Measurements from ENCODE around the gene RABGAP1L. TPM values are rescaled to one million over a fixed set of nuclear protein-coding genes. Genes with fewer than 3 reads are reported as not detected.

Gene RABGAP1L
- total and polyA plus RNA-seq, 4 donors = 4.8 to 53.5 (median 18.8) TPM

DNA sequence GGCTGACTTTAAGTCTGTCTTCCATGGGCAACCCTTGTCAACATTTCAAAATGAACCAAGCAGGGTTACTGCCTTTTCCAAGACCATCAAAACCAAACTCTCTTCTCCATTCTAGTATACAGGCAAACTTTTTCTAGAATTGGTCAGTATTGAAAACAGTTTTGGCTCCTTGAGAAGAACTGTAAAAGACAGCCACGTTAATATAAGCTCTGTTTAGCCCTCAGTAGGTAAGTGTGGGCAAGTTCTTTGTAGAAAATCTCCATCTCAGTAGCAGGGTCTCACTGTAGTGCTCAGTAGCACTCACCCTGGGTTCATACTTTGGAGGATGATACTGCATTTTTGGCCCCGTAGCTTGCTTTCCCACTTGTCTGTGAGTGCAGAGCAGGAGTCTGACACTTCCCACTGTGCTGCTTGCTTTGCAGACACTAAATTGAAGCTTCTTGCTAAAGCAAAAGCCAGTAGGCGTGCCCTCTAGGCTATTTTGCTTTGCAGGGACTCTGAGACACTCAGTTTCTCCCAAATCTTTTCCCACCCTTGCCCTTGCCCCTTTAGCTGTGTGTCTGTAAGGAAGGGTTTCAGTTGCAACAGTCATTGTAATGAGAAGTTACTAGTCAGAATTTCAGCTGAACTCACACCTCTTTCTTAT is 806.2 kb downstream of the RABGAP1L start:
- 47% methylated on average over 3 of the region's 3 CpGs for WGBS
- H3K9ac ChIP-seq (ENCODE audit: low read depth in 1 of 2, low read length in 2 of 2) = peak overlapping the region; percentile 18 to 63
- peaks cover 6 to 21% (median 17%) of the 10 kb centered on the region in 4 donors for H3K4me1 ChIP-seq (ENCODE audit: control insufficient read depth in 4 of 4, insufficient read depth in 4 of 4, low read length in 3 of 4)
- H3K27me3 ChIP-seq (ENCODE audit: control insufficient read depth in 4 of 4, insufficient read depth in 4 of 4, low read length in 3 of 4) = no peaks in the 10 kb centered on the region
- H3K27ac ChIP-seq (ENCODE audit: low read depth in 1 of 2, low read length in 2 of 2) = peak overlapping the region; percentile 54 to 61
- peaks cover 0 to 3% (median 0%) of the 10 kb centered on the region in 4 donors for H3K36me3 ChIP-seq (ENCODE audit: control insufficient read depth in 4 of 4, insufficient read depth in 3 of 4, low read depth in 1 of 4, low read length in 3 of 4)
- DNase-seq (ENCODE audit: low spot score) = peak; percentile 44
- peak overlapping the region in 1 of 3 donors; percentile 13 for H3K4me3 ChIP-seq (ENCODE audit: low read depth in 1 of 3, low read length in 3 of 3)
- no peak for TF ChIP-seq FOXA1 (IDR thresholded peaks at IDR 0.05)
- peak; percentile 36 for TF ChIP-seq TAF1 (conservative IDR thresholded peaks at IDR 0.05)
- no peaks in the 10 kb centered on the region for H3K9me3 ChIP-seq (ENCODE audit: control insufficient read depth in 4 of 4, low read length in 3 of 4)

DNA sequence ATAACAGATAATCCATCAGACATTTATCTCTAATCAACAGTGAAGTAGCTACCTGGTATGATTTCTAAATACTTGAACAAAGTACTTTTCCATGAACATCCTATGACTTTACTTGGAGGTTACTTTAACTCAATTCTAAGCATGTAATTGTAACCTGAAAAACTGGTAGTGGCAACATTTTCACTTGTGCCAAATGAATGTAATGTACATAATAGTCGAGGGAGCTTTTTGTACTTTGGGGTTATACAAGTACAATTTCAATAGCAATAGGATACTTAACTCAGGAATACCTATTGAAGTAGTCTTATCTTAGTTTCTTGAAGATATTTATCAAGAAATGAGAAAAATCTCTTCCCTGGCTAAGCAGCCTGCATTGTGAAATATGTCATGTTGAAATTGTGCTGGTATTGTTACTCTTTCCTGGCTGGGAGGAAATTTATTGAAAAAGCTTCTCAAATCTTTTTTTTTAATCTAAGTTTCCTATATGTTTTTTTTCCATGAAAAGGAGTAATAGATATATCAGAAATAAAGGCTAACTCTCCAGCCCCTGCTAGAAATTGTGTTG is 806.8 kb downstream of the RABGAP1L start:
- TF ChIP-seq GABPA (IDR thresholded peaks at IDR 0.05 in 1 of 2, conservative IDR thresholded peaks at IDR 0.05 in 1 of 2) (no peak), HNF4G (IDR thresholded peaks at IDR 0.05) (no peak), JUND (IDR thresholded peaks at IDR 0.05) (no peak)
- TF ChIP-seq, protein P1, sequence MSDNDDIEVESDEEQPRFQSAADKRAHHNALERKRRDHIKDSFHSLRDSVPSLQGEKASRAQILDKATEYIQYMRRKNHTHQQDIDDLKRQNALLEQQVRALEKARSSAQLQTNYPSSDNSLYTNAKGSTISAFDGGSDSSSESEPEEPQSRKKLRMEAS (IDR thresholded peaks at IDR 0.05) = no peak
- Histone ChIP-seq H3K9ac (ENCODE audit: low read depth in 1 of 2, low read length in 2 of 2) (peak overlapping the region in 1 of 2 donors; percentile 63), H3K9me3 (ENCODE audit: control insufficient read depth in 4 of 4, low read length in 3 of 4) (no peaks in the 10 kb centered on the region), H3K4me3 (ENCODE audit: low read depth in 1 of 3, low read length in 3 of 3) (no peak overlapping the region), H3K4me1 (ENCODE audit: control insufficient read depth in 4 of 4, insufficient read depth in 4 of 4, low read length in 3 of 4) (peaks cover 6 to 21% (median 17%) of the 10 kb centered on the region in 4 donors), H3K36me3 (ENCODE audit: control insufficient read depth in 4 of 4, insufficient read depth in 3 of 4, low read depth in 1 of 4, low read length in 3 of 4) (peaks cover 0 to 3% (median 0%) of the 10 kb centered on the region in 4 donors), H3K27ac (ENCODE audit: low read depth in 1 of 2, low read length in 2 of 2) (peak overlapping the region; percentile 54 to 61), H3K27me3 (ENCODE audit: control insufficient read depth in 4 of 4, insufficient read depth in 4 of 4, low read length in 3 of 4) (no peaks in the 10 kb centered on the region)
- no peak for DNase-seq (ENCODE audit: low spot score)
- WGBS = 17% methylated on average over 1 of the region's 1 CpG

DNA sequence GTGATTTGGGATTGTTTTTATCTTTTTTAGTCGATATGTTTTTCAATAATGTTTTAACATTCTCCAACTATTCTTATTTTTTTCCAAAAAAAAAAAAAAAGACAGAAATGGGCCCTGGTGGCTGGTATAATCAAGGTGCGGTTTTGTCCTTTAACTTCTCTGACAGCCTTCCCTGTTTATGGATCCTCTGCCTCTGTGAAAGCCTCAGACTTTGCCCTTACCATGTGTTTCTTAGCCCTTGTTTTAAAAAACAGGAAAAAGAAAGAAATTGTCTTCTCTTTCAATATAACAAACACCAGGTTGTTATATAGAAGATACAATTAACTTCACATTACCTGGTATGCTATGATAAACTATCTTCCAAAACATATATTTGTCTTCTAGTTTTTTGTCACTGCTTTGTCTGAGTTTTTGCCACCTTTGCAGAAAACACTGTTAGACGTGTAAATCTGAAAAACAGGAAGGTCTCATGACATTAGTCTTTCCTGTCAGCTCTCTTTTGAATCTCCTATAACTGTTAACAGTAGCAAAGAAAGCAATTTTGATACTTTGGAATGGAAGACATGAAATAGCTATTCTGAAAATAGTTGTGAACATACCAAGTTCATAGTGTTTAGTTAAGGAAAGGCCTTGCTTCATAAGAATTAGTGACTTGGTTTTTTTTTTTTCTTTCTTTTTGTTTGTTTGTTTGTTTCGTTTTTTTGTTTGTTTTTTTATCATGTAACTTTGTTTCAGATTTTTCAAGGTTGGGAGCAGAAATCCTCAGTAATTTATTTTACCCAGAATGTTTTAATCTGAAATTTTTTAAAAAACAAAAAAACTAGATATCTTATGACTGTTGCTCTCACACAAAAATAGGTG is 808.8 kb downstream of the RABGAP1L start:
- peak overlapping the region in 1 of 2 donors; percentile 10 for H3K9ac ChIP-seq (ENCODE audit: low read depth in 1 of 2, low read length in 2 of 2)
- peaks cover 6 to 21% (median 17%) of the 10 kb centered on the region in 4 donors for H3K4me1 ChIP-seq (ENCODE audit: control insufficient read depth in 4 of 4, insufficient read depth in 4 of 4, low read length in 3 of 4)
- no peaks in the 10 kb centered on the region for H3K27me3 ChIP-seq (ENCODE audit: control insufficient read depth in 4 of 4, insufficient read depth in 4 of 4, low read length in 3 of 4)
- 40% methylated on average over 4 of the region's 4 CpGs for WGBS
- H3K27ac ChIP-seq (ENCODE audit: low read depth in 1 of 2, low read length in 2 of 2) = peak overlapping the region in 1 of 2 donors; percentile 58
- DNase-seq (ENCODE audit: low spot score) = no peak
- no peak for TF ChIP-seq RXRA (IDR thresholded peaks at IDR 0.05)
- TF ChIP-seq HNF4A (conservative IDR thresholded peaks at IDR 0.05) = peak; percentile 42 to 67
- H3K4me3 ChIP-seq (ENCODE audit: low read depth in 1 of 3, low read length in 3 of 3) = no peak overlapping the region
- H3K9me3 ChIP-seq (ENCODE audit: control insufficient read depth in 4 of 4, low read length in 3 of 4) = no peaks in the 10 kb centered on the region
- peaks cover 0 to 3% (median 0%) of the 10 kb centered on the region in 4 donors for H3K36me3 ChIP-seq (ENCODE audit: control insufficient read depth in 4 of 4, insufficient read depth in 3 of 4, low read depth in 1 of 4, low read length in 3 of 4)

DNA sequence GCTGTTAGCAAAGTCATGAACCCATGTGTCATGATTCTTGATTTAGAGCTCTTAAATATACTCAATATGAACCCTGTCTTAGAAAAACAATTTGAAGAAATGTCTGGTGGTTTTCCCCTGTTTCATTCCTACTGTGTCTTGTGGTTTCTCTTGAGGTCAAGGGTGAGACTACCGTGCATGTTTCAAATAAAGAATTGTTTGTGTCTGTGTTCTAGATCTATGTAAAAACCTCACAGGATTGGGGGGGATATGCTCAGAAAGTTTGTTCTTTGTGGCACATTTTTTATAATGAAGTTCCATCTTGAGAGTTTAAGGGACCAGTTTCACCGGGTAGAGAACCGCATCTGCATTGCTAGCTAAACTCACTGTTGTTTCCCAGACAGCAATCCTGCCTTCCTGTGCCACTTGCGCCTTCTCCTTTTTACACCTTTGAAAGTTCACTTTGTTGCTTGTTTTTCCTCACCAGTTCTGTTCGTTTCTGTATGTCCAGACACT is 809.5 kb downstream of the RABGAP1L start:
- 68% methylated on average over 5 of the region's 5 CpGs for WGBS
- peaks cover 0 to 3% (median 0%) of the 10 kb centered on the region in 4 donors for H3K36me3 ChIP-seq (ENCODE audit: control insufficient read depth in 4 of 4, insufficient read depth in 3 of 4, low read depth in 1 of 4, low read length in 3 of 4)
- no peak for TF ChIP-seq FOXA1 (IDR thresholded peaks at IDR 0.05)
- TF ChIP-seq RXRA (IDR thresholded peaks at IDR 0.05) = no peak
- TF ChIP-seq HNF4G (IDR thresholded peaks at IDR 0.05) = no peak
- no peak for TF ChIP-seq RAD21 (IDR thresholded peaks at IDR 0.05)
- TF ChIP-seq, protein P2, sequence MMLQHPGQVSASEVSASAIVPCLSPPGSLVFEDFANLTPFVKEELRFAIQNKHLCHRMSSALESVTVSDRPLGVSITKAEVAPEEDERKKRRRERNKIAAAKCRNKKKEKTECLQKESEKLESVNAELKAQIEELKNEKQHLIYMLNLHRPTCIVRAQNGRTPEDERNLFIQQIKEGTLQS (IDR thresholded peaks at IDR 0.05) = no peak
- TF ChIP-seq SP1 (IDR thresholded peaks at IDR 0.05) = no peak
- TF ChIP-seq FOXA2 (IDR thresholded peaks at IDR 0.05) = no peak
- no peak for TF ChIP-seq TAF1 (conservative IDR thresholded peaks at IDR 0.05)
- TF ChIP-seq, protein P3, sequence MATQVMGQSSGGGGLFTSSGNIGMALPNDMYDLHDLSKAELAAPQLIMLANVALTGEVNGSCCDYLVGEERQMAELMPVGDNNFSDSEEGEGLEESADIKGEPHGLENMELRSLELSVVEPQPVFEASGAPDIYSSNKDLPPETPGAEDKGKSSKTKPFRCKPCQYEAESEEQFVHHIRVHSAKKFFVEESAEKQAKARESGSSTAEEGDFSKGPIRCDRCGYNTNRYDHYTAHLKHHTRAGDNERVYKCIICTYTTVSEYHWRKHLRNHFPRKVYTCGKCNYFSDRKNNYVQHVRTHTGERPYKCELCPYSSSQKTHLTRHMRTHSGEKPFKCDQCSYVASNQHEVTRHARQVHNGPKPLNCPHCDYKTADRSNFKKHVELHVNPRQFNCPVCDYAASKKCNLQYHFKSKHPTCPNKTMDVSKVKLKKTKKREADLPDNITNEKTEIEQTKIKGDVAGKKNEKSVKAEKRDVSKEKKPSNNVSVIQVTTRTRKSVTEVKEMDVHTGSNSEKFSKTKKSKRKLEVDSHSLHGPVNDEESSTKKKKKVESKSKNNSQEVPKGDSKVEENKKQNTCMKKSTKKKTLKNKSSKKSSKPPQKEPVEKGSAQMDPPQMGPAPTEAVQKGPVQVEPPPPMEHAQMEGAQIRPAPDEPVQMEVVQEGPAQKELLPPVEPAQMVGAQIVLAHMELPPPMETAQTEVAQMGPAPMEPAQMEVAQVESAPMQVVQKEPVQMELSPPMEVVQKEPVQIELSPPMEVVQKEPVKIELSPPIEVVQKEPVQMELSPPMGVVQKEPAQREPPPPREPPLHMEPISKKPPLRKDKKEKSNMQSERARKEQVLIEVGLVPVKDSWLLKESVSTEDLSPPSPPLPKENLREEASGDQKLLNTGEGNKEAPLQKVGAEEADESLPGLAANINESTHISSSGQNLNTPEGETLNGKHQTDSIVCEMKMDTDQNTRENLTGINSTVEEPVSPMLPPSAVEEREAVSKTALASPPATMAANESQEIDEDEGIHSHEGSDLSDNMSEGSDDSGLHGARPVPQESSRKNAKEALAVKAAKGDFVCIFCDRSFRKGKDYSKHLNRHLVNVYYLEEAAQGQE (IDR thresholded peaks at IDR 0.05) = no peak
- no peak overlapping the region for H3K4me3 ChIP-seq (ENCODE audit: low read depth in 1 of 3, low read length in 3 of 3)
- H3K9me3 ChIP-seq (ENCODE audit: control insufficient read depth in 4 of 4, low read length in 3 of 4) = no peaks in the 10 kb centered on the region
- DNase-seq (ENCODE audit: low spot score) = no peak
- H3K4me1 ChIP-seq (ENCODE audit: control insufficient read depth in 4 of 4, insufficient read depth in 4 of 4, low read length in 3 of 4) = peaks cover 6 to 21% (median 17%) of the 10 kb centered on the region in 4 donors
- H3K27ac ChIP-seq (ENCODE audit: low read depth in 1 of 2, low read length in 2 of 2) = peak overlapping the region in 1 of 2 donors; percentile 58
- no peak overlapping the region for H3K9ac ChIP-seq (ENCODE audit: low read depth in 1 of 2, low read length in 2 of 2)
- H3K27me3 ChIP-seq (ENCODE audit: control insufficient read depth in 4 of 4, insufficient read depth in 4 of 4, low read length in 3 of 4) = no peaks in the 10 kb centered on the region

All from liver (tissue), 9 donors.